AG04450 (cell line): ENCODE data around the gene PBX1. TPM values are rescaled to one million over a fixed set of nuclear protein-coding genes. Genes with fewer than 3 reads are reported as not detected.

ENCODE experiments used
- CTCF ChIA-PET: fragments of 300-600, 350-600 bp; formaldehyde crosslinking; extraction: SDS; loops from one replicate; lab custom pipeline; 2022; ENCODE audit warnings: antibody characterized with exemption, inconsistent platforms; lab: Charles Lee
- POLR2A ChIA-PET: fragments of 350-600 bp; formaldehyde crosslinking; extraction: SDS; loops from one replicate; lab custom pipeline; 2021; ENCODE audit warnings: antibody characterized with exemption, inconsistent platforms; lab: Yijun Ruan, JAX
- DNase-seq: peaks from one replicate; pipeline ENCODE4 v3.0.0-alpha.2; 2011; ENCODE audit warnings: low read depth, low spot score
- H3K27ac ChIP-seq: one replicate; pipeline ENCODE4 v1.5.1; 2012; ENCODE audit warnings: low read depth, low read length, control low read depth
- H3K27me3 ChIP-seq: one replicate; pipeline ENCODE4 v1.6.0; 2012; ENCODE audit warnings: low read length; ENCODE audit not compliant: control insufficient read depth, insufficient read depth
- H3K4me3 ChIP-seq: 2 replicates; pipeline ENCODE4 v1.5.1; 2011; ENCODE audit warnings: mild to moderate bottlenecking, low read depth, low read length, control low read depth
- H3K9me3 ChIP-seq: 2 replicates; pipeline ENCODE4 v1.5.1; 2012; ENCODE audit warnings: low read length; ENCODE audit not compliant: control insufficient read depth, insufficient read depth
- polyA plus RNA-seq: library from polyadenylated mRNA; depleted of rRNA; stranded (reverse); fragments of >200 nt; gene quantifications from 2 replicates; pipeline ENCODE4 v1.2.3, GENCODE V29; 2011
- TF ChIP-seq, protein P1 (sequence below): IDR thresholded peaks from 2 replicates; pipeline ENCODE4 v1.5.1; 2011; ENCODE audit warnings: low read depth, low read length, control low read depth, inconsistent platforms

Gene PBX1
- polyA plus RNA-seq, 1 experiment = 49.9 TPM

DNA sequence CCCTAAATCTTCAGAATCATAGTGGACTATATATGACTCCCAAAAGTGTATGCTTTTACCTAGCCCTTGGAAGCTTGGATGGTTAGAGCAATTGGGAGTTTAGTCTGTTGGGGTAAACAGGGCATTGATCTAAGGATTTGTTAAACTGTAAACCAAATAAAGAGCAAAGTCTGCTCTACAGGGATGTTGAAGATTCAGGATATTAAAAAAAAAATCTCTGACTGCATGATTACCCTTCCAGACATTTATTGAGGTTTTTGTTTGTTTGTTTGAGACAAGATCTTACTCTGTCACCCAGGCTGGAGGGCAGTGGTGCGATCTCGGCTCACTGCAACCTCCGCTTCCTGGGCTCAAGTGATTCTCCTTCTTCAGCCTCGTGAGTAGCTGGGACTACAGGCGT lies 31.6 kb downstream of the PBX1 start:
- Histone ChIP-seq H3K27ac (no peak overlapping the region), H3K27me3 (no peaks in the 10 kb centered on the region), H3K9me3 (no peaks in the 10 kb centered on the region), H3K4me3 (no peak overlapping the region)
- DNase-seq = no peak
- TF ChIP-seq, protein P1, sequence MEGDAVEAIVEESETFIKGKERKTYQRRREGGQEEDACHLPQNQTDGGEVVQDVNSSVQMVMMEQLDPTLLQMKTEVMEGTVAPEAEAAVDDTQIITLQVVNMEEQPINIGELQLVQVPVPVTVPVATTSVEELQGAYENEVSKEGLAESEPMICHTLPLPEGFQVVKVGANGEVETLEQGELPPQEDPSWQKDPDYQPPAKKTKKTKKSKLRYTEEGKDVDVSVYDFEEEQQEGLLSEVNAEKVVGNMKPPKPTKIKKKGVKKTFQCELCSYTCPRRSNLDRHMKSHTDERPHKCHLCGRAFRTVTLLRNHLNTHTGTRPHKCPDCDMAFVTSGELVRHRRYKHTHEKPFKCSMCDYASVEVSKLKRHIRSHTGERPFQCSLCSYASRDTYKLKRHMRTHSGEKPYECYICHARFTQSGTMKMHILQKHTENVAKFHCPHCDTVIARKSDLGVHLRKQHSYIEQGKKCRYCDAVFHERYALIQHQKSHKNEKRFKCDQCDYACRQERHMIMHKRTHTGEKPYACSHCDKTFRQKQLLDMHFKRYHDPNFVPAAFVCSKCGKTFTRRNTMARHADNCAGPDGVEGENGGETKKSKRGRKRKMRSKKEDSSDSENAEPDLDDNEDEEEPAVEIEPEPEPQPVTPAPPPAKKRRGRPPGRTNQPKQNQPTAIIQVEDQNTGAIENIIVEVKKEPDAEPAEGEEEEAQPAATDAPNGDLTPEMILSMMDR = no peak
- CTCF ChIA-PET = interaction anchor here (0.7 to 1.0 kb wide), 2 partner anchors 12 to 214 kb away, joined by 3 to 8 read pairs; no protein-coding TSS in a partner anchor
- POLR2A ChIA-PET = interaction anchor here (1.5 kb wide), 1 partner anchor 32 kb away, joined by 6 read pairs; the partner anchor contains the start of gene PBX1

DNA sequence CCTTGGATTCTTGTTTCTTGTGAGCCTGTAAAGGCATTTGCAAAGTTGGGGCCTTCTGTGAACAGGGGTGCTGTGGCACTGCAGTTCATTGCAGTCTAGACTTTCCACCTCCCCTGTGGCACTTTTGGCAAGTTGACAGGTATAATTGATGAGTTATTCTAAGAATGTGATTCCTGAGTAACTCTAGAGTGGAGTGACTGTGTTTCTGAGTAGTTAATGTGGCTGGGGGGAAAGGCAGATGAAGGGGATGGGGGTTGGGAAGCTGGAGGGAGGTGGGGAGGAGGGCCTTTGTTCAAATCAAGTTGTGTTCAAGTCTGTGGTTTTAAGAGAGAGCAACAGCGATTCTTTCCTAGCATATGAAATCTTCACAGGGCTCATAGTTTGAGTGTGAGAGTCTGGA lies 32.9 kb downstream of the PBX1 start:
- CTCF ChIA-PET = no interaction called here
- H3K27ac ChIP-seq = no peak overlapping the region
- no peaks in the 10 kb centered on the region for H3K27me3 ChIP-seq
- no peaks in the 10 kb centered on the region for H3K9me3 ChIP-seq
- TF ChIP-seq, protein P1 = no peak
- no peak overlapping the region for H3K4me3 ChIP-seq
- POLR2A ChIA-PET = interaction anchor here (1.5 kb wide), 1 partner anchor 33 kb away, joined by 6 read pairs; the partner anchor contains the start of gene PBX1
- no peak for DNase-seq

DNA sequence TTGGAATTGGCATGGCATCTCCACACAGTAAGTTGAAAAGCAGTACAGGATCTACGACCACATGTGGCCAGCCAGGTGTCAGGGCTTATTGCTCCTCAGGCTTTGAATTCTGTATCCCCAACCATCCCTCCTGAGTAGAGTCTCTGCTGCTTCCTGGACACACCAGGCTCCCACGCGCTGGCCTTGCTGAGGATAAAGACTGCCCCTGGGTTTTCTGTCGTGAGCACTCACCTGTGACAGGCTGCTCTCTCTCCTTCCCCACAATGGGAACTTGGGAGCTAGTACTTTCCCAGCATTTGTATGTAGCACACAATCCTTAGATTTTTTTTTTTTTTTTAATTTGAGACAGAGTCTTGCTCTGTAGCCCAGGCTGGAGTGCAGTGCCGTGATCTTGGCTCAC lies 33.6 kb downstream of the PBX1 start:
- Histone ChIP-seq H3K27me3 (no peaks in the 10 kb centered on the region), H3K4me3 (no peak overlapping the region), H3K9me3 (no peaks in the 10 kb centered on the region), H3K27ac (no peak overlapping the region)
- POLR2A ChIA-PET = no interaction called here
- CTCF ChIA-PET = no interaction called here
- TF ChIP-seq, protein P1 = no peak
- no peak for DNase-seq

DNA sequence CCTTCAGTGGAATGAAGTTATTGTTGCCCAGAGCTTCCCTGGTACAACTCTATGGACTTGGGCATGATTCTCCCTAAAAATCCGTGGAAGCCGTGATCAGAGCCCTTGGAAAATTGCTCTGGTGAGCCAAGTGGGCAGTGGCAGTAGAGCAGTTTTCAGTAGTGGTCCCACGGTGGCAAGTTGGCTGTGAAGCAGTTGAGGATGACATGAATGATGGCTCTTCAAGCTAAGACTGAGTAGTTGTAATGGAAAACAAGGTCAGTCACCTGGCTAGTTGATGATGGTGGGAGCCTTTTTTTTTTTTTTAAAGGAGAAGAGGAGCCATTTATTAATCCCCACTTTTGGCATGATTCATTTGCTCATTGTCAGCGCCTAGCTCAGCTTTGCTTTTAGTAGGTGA lies 36.2 kb downstream of the PBX1 start:
- Histone ChIP-seq H3K9me3 (no peaks in the 10 kb centered on the region), H3K4me3 (no peak overlapping the region), H3K27me3 (no peaks in the 10 kb centered on the region), H3K27ac (no peak overlapping the region)
- no peak for DNase-seq
- POLR2A ChIA-PET = interaction anchor here (1.4 kb wide), 1 partner anchor 18 kb away, joined by 4 read pairs; no protein-coding TSS in a partner anchor
- CTCF ChIA-PET = interaction anchor here (1.4 kb wide), 1 partner anchor 192 kb away, joined by 4 read pairs; no protein-coding TSS in a partner anchor
- TF ChIP-seq, protein P1 = no peak

DNA sequence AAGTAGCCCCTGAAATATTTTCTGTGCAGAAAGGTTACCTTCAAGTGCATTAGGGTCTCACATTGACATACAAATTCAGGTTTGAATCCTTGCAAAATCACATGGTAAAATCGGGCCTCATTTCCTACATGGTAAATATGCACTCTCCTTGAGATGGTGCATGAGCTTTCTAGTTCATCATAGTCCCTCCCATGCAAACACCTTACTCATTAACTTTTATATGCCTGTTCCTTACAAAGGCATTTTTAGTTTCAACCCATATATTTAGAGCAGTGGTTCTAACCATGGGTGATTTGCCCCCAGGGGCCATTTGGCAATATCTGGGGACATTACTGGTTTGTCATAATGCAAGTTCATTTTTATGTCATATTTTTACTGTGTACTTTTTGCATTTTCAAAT lies 37.2 kb downstream of the PBX1 start:
- no peak for DNase-seq
- H3K27me3 ChIP-seq = no peaks in the 10 kb centered on the region
- POLR2A ChIA-PET = no interaction called here
- CTCF ChIA-PET = no interaction called here
- no peaks in the 10 kb centered on the region for H3K9me3 ChIP-seq
- TF ChIP-seq, protein P1 = no peak
- no peak overlapping the region for H3K4me3 ChIP-seq
- no peak overlapping the region for H3K27ac ChIP-seq
